HG03558 (cell line): ENCODE measurements around the gene TBL1Y.

Source experiments
- ATAC-seq: cut with Tn5 transposase; IDR thresholded peaks from one replicate; pipeline ENCODE4 v1.9.1; 2021; ENCODE audit warnings: moderate number of reproducible peaks; ENCODE audit not compliant: unreplicated experiment; ENCODE audit errors: extremely low read depth

Gene TBL1Y

DNA sequence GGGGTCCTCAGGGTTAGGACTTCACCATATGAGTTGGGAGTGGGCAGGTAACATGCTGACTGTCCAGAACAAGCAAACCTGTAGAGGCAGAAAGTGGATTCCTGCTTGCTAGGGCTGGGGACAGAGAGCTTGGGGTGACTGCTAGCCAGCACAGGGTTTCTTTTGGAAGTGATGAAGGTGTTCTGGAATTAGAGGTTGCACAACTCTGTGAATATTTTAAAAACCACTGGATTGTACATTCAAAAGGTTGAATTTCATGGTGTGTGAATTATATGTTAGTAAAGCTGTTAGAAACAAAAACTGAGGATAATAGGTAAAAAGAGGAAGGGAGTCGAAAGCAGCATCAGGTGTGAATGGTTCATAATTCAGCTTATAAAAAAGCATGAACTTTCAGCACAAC is 57.7 kb downstream of the TBL1Y start:
- no peak for ATAC-seq

DNA sequence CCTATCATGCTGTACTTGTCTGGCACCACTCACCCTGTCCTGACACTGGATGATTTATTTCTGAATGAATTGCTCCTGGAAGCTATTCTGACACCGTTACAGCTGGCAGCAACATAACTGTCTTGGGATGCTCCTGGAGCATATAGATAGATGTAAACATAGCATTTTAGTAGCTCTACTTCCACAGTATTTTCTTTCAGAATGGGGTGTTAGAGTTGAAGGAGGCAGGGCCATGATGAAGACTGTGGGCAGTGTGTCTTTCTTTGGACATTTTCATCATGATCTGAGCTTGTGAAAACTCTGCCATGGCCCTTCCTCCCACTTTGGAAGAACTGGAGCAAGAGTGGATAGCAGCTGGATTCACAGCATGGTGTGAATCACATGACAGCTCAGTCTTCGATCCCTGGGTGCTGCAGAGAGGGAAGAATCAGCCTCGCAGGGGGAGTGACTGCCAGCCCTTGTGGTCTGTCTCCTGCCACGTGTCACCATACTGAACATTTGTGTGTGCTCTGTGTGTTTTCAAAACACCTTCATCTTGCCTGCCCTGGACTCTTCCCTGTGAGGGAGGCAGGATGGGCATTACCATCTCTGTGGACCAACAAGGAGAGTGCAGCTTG is 61.9 kb downstream of the TBL1Y start:
- ATAC-seq = no peak

DNA sequence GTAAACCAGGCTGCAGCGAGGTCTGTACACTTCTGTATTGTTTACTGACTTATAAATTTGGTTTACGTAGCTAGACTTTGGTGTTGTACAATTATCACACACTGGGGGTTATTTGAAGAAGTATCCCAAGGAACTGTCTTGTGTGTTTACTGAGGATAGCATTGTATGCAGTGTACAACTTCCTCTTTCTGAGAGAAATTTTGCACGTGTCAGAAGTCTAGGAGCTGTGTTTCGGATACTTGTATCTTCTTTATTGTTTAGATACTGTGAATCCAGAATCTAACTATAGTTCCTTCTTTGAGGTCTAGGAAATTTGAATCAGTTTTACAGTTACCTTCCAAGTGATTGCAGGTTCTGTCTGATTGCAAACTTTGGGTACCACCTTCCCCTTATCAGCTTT is 64.5 kb downstream of the TBL1Y start:
- no peak for ATAC-seq

DNA sequence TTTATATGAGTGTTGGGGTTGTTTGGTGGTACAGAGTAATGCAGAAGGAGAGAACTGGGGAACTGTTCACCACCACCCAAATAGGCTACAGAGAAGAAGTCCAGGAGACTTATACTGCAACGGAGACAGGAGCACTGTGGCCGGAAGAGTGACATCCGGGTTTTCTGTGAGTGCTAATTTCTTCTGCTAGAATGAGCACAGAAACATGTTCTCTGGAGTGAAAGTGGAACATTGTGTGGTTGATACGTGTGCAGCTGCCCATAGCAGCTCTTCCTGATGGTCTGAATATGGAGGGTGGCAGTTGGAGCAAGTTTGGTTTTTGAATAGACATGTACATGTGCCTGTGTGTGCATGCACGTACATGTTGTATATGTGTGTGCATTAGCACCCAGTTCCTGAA is 67.3 kb downstream of the TBL1Y start:
- ATAC-seq = no peak

DNA sequence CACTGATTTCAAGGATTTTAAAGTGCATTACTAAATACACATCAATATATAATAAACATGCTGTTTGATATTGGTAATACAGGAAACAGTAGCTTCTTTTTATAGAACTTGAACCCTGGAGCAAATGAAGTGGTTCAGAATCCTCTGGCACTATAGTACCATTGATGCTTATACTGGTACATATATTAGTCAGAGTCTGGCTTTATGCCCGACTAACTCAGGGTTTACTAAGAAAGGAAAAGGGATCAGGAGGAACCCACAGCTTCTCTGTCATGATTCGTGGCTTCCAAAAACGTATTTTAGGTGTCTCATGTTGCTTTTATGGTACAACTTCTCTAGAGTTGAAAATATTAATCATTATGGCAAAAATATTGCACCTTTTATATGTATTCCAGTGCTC is 72.7 kb downstream of the TBL1Y start:
- ATAC-seq = no peak

DNA sequence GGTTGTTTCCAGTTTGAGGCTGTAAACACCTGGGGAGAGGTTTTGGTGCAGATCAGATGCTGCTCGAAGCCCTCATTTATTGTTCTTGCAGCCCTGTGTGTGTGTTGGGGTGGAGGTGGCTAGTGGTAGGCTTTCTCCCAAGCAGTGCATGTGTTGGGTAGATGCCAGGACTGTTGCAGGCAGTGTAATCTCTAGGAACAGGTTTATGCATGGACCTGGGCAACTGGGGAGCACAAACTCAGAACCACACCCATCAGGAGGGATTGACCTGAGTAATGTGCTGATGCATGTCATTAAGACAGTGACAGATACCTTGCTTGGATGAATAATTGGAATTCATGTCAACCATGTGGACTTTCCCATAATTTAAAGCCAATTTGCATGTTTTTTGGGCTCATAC is 77.3 kb downstream of the TBL1Y start:
- ATAC-seq = no peak

DNA sequence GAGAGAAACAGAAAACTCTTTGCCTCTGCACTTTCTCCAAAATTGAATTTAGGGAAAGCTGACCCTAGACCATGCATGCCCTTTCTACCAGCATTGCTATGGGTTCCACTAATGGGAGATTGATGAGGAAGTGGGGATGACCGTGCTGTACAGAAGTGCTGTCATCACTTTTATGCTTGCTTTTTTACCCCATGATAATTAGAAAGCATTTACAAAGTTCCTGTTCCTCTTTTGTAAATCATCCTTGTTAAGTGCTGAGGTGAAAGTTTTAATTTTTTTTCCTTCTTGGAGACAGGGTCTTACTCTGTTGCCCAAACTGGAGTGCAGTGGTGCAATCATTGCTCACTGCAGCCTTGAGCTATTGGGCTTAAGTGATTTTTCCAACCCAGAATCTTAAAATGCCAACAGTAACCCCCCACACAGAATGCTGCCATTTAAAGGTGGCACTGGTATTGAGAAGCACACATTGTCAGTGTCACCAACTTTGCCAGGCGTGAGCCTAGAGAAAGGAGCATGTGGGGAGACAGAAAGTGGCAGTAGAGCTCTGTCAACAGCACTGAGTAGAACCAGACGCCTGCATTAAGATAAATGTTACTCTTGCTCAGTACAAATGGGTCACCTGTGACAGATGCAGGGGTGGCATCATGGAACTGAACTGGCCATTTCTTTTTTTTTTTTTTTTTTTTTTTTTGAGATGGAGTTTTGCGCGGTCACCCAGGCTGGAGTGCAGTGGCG is 79.6 kb downstream of the TBL1Y start:
- no peak for ATAC-seq

DNA sequence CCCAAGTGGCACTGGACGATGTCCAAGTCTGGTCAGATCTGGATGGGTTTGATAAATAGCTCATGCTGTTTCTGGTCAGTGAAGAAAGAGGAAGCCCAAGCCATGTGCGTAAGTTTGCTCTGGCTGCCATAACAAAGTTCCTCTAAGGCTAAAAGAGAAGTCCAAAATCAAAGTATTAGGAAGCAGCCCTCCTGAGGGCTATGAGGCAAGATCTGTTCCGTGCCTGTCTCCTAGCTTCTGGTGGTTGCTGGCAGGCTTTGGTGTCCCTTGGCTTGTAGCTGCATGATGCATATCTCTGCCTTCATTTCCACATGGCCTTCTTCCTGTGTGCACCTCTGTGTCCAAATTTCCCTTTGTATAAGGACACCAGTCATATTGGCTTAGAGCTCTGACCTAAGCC is 81.5 kb downstream of the TBL1Y start:
- no peak for ATAC-seq

DNA sequence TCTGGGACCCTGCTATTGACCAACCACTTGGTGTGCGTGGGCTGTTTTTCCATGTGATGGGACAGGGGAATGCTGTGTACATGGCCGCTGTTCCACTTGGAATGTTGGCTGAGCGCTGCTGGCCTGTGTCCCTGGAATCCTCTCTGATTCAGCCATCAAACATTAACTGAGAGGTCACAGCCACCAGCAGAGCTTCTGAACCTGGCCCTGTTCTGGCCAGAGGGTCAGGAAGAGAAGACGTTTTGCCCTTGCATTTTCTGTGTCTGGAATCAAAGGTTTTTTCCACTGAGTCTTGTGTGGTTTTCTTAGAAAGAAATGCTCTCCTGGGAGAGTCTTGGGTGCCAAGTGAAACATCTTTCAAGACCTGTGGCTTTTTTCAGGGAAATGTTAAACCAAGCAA is 85.5 kb downstream of the TBL1Y start:
- no peak for ATAC-seq

DNA sequence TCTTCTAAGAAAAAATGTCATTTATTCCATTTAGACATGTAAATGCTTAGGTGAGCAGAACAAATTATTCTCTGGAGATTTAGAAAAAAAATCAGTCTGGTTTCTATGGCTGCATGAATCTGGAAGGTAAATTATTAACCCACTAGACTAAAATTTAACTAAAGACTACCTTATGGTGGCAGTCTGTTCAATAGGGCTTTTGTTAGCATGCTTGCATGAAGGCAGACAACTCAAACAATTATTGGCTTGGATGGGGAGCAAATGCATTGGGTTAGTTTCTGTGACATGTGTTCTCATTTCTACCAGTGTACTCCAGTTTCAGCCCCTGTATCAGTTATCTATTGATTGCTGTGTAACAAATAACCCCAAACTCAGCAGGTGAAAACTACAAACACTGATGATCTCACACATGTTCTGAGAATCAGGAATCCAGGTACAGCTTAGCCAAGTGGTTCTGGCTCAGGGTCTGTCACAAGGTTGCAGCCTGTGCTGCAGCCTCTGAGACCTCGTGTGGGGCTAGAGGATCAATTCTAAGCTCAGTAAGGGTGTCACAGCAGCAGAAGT is 87.1 kb downstream of the TBL1Y start:
- no peak for ATAC-seq

DNA sequence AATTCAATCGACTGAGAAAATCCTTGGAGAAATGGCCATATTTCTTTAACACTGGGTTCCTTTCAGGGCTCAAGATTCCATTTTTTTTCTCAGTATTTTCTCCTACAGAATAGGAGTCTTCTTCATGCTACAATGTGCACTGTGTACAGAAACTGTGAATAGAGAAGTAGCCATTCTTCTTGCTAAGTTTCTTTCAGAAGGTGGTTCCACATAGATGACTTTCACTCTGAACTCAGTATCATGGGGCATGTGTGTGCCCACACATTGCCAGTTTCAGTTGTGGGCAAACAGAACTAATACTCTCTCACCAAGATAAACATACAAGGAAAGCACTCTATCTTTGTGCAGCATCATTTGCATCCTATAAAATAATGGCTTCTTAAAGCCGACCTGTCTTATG is 89.4 kb downstream of the TBL1Y start:
- ATAC-seq = no peak

DNA sequence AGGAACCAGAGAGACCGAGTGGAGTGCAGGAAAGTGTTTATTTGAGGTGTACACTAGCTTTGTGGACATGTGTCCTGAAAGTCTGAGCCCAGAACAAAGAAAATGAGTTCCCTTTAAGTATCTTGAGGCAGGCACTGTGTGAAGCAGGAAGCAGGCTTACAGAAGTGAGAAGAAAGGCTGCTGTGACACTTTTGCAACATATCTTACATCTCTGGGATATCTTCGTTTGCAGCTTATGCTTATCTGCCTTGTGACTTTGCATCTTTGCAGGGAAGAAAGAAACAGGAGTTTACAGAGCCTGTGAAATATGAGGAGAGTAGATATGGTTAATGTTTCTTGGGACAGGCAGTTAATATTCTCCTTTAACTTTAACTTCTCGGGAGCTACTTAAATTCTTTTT is 92.1 kb downstream of the TBL1Y start:
- no peak for ATAC-seq

DNA sequence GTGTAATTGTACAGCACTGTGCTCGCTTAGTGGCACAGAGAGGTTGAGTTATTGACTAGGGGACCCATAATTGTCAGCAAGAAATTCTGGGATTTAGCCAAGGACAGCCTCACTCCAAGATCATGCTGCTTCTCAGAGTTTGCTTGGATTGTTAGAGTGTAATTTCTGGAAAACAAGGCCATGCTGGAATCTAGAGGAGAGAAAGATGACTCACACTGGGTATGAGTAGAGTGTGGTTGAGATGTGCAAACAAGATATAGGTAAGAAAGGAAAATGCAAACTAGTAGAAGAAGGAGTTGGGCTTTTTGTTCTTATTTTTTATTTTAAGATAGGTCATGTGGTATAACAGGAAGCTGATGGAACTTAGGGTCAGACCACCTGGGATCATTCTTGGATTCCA is 97.4 kb downstream of the TBL1Y start:
- ATAC-seq = no peak

DNA sequence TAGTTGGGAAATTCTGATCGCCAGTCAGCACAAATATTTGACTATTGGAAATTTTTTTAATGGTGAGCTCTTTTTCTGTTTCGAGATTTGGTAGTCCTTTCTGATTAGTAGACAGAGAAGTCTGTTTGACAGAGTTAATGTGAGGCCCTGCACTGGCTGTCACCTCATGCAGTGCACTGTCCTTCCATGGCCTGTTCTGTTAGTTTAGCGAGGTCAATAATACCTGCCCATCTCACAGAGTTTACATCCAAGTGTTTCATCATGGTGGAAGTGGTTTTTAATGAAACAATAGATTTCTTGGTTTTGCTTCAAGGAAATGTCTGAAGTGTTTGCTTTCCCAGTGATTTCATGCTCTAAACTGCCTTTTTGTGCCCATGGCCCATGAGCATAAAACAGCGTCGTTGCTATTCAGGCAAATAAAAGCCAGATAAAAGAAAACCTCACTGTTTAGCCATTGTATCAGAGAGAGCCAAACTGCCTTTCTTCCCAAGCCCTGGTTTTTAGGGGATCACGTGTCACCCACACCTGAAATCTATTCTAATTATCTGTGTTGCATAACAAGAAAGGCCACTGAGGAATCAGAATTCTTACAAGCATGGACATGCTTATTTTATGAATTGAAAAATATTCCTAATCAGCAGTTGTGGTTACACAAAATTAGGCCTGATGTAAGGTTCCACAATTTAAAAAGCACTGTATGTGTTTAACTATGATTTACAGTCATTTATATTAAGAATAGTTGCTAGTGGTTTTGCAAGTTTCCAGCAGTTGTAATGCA is 98.3 kb downstream of the TBL1Y start:
- ATAC-seq = no peak

DNA sequence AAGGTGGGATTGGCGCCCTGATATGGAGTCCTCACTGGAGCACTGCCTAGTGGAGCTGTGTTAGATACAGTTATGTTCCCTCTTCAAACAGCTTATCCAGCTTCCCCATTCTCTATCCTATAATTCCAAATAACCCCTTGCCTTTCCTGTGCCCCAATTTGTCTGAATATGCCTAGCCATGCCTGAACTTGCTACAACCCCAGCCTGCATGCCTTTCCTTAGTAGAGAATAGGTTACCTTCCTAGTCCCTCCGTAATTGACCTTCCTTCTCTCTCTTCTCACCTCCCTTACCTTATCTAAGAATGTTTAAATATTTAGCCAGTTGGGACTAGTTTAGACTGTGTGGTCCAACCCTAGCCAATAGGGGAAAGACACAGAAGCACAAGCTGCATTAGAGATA is 102.6 kb downstream of the TBL1Y start:
- no peak for ATAC-seq

DNA sequence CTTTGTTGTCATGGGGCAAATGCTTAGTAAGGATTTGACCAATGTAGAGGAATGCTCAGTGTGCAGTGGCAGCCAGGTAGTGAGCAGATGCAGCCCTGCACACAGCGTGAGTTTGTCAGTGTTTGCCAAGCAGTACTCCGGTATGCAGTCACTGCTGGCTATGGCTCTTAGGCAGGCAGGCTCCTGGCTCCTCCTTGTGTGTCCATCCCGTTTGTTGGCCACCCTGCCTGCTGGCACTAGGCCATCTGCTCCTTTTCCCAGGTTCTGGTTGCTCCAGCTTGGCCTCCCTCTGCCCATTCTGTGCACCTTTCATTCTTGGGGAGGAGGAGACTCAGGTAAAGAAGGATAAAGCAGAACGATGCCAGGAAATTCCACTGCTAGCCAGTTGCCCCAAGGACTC is 106.0 kb downstream of the TBL1Y start:
- no peak for ATAC-seq

DNA sequence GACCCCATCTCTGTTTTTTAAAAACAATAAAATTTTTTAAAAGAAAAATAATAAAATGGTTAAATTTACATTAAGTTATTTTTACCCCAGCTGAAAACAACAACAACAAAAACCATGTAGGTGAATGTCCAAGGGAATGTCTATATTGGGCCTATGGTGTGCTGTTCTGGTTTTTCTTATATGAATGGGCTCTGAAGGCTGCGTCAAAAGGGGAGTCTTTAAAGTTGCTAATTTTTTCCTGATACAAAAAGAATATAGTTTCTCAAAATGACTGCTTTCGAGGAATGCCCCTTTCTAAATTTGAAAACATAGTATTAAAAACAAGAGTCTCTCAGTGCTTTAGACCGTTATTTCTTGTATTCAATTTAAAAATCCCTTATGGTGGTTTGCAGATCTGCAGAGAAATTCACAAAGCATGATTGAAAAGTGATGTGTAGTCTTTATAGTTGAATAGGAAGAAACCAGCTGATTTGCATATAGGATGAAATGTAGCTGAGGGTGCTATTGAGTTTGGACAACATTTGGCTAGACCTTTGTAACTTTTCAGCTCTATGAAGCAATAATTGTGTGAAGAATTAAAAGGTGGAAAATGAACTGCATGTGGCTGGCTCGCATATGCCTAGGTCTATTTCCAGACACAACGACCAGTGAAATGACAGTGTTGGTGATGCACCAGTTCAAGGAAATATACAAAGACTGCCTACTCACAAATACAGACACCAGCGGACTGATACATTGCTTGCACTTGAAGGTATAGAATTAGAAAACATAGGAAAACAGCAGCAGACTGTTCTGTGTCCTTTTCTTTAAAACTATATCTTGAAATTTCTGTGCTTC is 107.0 kb downstream of the TBL1Y start:
- no peak for ATAC-seq

DNA sequence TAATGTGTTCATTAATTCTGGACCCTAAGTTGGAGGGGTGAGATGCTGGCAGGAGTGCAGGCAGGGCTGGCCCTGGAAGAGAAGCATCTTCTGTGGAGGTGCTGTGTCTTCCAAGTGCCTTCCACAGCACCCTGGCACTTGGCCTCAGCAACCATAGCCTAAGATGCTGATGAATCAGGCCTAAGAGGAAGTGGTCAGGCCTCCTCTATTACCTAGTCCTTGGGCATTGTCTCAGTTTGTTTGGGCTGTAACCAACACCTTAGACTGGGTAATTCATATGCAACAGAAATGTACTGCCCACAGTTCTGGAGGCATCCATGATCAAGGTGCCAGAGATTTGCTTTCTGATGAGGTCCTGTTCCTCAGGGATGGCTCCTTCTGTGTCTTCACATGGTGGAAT is 128.5 kb downstream of the TBL1Y start:
- ATAC-seq = no peak

DNA sequence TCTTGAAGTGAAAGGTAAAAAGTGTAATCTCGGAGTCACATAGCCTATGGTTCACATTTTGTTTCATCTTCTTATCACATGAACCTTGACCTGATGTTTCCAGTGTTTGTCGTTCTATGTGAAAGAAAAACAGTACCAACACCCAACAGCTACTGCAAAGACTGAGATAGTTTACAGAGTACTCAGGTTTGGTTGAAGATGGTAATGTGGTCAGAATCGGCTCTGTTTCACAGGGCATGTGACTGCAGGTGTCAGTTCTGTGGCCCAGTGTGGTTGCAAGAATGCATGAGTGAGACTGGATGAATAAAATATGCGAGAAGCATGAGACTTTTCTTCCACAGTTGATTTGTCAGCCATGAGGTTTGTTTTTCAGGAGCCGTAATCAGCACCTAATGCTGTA is 130.2 kb downstream of the TBL1Y start:
- no peak for ATAC-seq

DNA sequence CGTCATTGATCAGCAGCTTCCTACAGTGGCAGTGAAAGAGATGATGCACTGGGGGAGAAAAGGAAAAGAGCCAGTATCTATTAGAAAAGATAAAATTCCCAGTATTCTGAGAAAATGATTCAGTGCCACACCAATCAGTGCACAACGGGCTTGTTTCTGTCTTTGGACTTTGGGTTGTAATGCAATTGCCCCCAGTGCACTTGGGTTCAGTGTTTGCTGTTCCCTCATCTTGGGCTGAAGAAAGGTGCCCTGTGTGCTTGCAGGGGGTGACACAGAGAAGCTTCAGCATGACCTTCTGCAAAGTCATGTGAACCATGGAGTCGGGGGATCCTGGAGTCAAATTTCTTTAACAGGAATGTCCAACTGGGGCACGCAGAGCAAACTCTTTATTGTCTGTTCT is 131.5 kb downstream of the TBL1Y start:
- ATAC-seq = no peak
